Activated CD8-positive, alpha-beta memory T cell treated with anti-CD3 and anti-CD28 coated beads, Interleukin-2, amount 50 U/mL, for 24 hours (primary cell): Measurements from ENCODE around the gene PCSK4.

ENCODE experiments used
- DNase-seq: peaks from one replicate; pipeline ENCODE4 v3.0.0-alpha.2; 2020; ENCODE audit errors: extremely low read depth

PCSK4 gene

GRCh38 chr19:1438035-1438932 lies 51.9 kb downstream of the PCSK4 start, which contains the start of gene RPS15:
Gene RPS15, plus strand, starts transcription at chr19:1438396. Its CDS starts 30 bp downstream, at chr19:1438426.
- peak; percentile 82 for DNase-seq

GRCh38 chr19:1437609-1438008 lies 52.5 kb downstream of the PCSK4 start:
- no peak for DNase-seq

- DNase-seq: no peak
These were observed 54.7 kb downstream of the PCSK4 start for GRCh38 chr19:1435378-1435989.

GRCh38 chr19:1434577-1435060 lies 55.5 kb downstream of the PCSK4 start:
- DNase-seq: no peak

GRCh38 chr19:1434040-1434366 lies 56.1 kb downstream of the PCSK4 start:
- no peak for DNase-seq

DNA sequence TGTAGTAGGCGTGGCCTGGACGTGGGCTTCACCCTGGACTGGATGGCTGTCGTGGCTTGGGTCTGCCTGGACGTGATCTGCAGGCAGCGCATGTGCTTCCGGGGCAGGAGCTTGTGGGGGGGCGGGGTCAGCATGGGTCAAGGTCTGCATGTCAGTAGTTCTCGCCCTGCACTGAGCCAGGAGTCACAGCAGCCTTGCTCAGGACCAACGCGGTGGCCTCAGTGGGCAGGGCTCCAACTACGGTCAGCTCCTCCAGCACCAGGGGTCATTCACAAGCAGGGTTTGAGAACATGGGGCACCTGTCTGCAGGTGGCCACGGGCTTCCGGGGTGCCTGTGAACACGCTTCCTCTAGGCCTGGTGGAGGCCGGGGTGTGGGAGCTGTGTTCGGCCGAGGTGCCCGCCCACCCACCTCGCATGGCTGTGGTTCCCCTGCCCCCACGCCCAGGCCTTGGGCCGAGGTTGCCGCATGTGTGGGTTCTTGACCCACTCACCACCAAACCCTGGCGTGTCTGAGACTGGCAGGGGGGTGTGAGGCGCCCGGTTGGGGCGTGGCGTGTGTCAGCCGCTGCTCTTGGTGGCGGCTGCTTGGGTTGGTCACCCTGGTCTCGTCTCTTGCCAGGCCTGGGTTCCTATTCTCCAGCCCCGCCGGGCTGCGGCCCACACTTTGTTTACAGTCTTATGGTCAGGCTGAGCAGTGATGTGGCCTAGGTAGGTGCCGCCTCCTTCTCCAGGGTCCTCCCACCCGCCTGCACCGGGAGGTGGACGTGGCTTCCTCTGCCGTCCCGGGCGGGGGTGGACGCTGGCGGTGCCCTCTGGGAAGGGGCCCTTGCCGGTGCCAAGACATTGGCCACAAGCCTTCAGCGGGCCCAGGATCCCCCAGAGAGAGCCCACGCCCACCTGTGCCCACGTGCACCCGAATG lies 56.8 kb downstream of the PCSK4 start:
- DNase-seq: no peak

- DNase-seq: no peak
These were observed 57.7 kb downstream of the PCSK4 start for GRCh38 chr19:1432507-1432887.

- no peak for DNase-seq
These were observed 58.2 kb downstream of the PCSK4 start for GRCh38 chr19:1431759-1432506.
